Measurements from ENCODE around the gene REEP3.

REEP3 gene

GRCh38 chr10:63666836-63667383, 145.7 kb downstream of the REEP3 start:
- DNase-seq (ENCODE audit: low spot score) = no peak

DNA sequence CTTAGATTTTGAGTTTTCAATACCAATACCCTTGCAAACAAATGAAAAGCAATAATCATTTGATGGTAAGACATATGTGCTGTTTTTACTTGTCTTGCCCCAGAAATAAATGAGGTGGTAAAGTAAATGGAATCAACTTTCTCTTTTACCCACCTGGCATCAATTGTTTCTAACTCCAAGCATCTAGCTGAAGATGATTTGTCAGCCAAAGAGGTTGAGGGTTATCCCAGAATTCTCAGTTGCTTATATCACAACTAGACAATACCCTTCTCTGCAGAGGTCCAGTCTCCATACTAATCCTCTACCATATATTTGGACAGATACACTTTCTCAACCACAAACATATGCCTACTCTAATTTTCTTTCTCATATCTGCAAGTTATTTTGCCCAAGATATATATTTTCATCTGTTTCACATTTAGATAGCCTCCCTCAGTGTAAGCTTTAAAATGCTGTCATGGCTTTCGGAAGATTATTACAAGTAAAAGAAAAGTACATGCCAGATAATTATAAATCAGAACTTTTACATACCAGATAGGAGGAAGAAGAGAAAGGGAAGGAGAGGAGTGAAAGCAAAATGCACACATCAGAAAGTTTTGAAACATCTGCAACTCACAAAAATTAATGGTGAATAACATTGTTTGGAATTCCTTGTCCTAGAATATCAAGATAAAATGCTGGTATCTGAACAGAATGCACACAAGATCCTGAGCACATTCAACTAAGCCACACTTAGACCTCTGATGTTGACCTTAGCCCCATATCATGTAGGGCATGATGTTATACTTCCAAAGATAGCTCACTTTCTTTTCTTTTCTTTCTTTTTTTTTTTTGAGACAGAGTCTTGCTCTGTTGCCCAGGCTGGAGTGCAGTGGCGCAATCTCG, 146.6 kb downstream of the REEP3 start:
- no peak for DNase-seq (ENCODE audit: low spot score)

- peak; percentile 26 for DNase-seq (ENCODE audit: low spot score)
These were observed 149.2 kb downstream of the REEP3 start for GRCh38 chr10:63670291-63670898.

GRCh38 chr10:63671317-63671937, 150.2 kb downstream of the REEP3 start:
- DNase-seq (ENCODE audit: low spot score) = peak; percentile 11

DNA sequence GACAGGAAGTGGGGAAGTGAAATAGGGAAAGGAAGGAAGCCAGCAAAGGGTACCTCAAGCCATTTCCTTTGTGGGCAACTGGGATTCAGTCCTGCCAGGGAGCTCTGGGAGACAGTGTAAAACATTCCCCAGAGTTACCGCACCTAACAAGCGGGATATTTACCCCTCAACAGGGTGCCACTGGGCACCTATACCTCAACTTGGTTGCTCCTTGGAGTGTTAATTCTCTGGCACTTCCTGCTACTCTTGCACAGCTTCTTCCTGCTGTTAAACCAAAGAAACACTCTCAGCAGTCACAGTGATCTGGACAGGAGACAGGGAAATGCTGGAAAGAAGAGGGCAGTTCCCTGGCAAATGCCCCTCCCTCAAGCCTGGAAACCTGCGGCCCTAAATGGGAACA, 151.3 kb downstream of the REEP3 start:
- DNase-seq (ENCODE audit: low spot score) = no peak

- no peak for DNase-seq (ENCODE audit: low spot score)
These were observed 152.0 kb downstream of the REEP3 start for GRCh38 chr10:63673246-63673645.

DNA sequence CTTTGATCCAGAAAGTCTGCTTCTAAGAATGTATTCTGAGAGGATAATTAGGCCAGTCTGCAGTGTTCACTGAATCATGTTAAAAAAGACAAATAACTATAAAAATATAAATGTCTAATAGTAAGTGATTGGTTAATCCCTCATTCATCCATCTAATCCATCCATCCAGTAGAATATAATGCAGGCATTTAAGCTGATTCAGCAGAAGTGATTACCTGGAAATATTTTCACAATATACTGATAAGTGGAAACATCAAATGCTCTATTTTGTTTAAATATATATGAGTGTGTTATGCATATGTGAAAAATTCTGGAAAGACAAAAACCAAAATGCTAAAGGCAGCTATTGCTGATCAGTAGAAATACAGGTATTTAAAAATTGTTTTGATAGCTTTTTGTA, 152.6 kb downstream of the REEP3 start:
- no peak for DNase-seq (ENCODE audit: low spot score)

All from iPS-NIHi11 (cell line).